Measurements from ENCODE around the gene CACNA1G.
A peak's percentile ranks its signal among the peaks of the same experiment; 100 is the strongest.

Gene CACNA1G

DNA sequence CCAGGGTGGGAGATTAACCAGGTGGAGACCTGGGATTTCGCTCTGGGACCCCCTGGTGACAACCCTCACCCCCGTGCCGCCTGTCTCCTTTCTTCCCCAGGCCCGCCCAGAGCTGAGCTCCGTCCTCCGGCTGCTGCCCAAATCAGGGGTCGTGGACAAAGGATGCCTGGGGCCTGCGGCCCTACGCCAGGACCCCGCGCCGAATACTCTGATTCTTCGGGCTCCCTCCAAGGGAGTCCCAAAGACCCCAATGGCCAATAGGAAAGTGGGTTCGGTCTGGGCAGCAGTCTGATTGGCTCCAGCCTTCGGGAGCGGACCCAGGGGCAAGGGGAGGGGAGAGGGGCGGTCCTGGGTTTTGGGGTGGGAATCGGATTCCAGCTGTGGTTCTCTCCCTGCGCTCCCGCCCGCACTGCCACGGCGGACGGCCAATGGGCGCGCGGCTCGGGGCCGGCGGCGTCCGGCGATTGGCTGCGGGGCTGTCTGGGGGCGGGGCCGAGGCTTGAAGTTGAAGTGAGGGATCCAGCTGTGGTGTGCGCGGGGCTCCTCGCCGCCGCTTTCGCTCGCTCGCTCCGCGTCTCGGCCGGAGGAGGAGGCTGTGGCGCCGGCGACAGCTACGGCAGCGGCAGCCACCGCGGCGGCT, at the start of gene CACNA1G:
Gene CACNA1G (plus strand): TSS at position 531 of the 640 bp plus-strand sequence. CDS start 745 bp downstream, outside the sequence.
- H3K4me1 ChIP-seq (ENCODE audit: insufficient read depth, low read length), result peaks cover 13% of the 10 kb centered on the region; the same call in 1 of the 2 replicates
- H3K9me3 ChIP-seq (ENCODE audit: insufficient read depth, low read depth, low read length), result no peaks in the 10 kb centered on the region
- H3K9ac ChIP-seq (ENCODE audit: low read depth, low read length), result peak within 1 kb of the TSS; percentile 73; the same call in 1 of the 2 replicates
- H3K27me3 ChIP-seq (ENCODE audit: insufficient read depth, low read length), result peaks cover 87% of the 10 kb centered on the region
- no peaks in the 10 kb centered on the region for H3K36me3 ChIP-seq (ENCODE audit: insufficient read depth, low read depth, low read length)
- no peak within 1 kb of the TSS for H3K27ac ChIP-seq (ENCODE audit: low read length)
- H3K4me3 ChIP-seq (ENCODE audit: low read length), result peak within 1 kb of the TSS; percentile 84

DNA sequence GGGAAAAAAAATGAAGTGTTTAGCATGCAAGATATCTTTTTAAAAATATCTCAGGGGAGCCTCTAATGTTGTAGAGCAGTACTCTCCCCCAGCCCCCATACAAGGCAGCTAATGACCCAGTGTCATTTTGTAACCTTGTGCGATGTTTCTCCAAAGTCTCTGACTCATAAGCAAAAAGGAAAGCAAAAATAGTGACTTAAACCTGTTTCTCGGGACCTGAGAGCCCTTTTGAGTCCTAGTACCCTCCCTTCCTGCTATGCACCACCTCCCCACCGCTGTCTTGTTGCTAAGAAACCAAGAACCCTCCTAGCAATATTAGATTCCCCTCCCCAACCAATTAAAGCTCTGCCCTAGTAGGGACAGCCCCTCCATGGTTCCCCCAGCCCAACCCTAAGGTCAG, 49.5 kb upstream of the CACNA1G start:
- no peak overlapping the region for H3K9ac ChIP-seq (ENCODE audit: low read depth, low read length)
- H3K27me3 ChIP-seq (ENCODE audit: insufficient read depth, low read length), result no peaks in the 10 kb centered on the region
- peaks cover 11% of the 10 kb centered on the region; the same call in 1 of the 2 replicates for H3K4me1 ChIP-seq (ENCODE audit: insufficient read depth, low read length)
- H3K27ac ChIP-seq (ENCODE audit: low read length), result no peak overlapping the region
- H3K9me3 ChIP-seq (ENCODE audit: insufficient read depth, low read depth, low read length), result no peaks in the 10 kb centered on the region
- H3K36me3 ChIP-seq (ENCODE audit: insufficient read depth, low read depth, low read length), result no peaks in the 10 kb centered on the region
- H3K4me3 ChIP-seq (ENCODE audit: low read length), result no peak overlapping the region

DNA sequence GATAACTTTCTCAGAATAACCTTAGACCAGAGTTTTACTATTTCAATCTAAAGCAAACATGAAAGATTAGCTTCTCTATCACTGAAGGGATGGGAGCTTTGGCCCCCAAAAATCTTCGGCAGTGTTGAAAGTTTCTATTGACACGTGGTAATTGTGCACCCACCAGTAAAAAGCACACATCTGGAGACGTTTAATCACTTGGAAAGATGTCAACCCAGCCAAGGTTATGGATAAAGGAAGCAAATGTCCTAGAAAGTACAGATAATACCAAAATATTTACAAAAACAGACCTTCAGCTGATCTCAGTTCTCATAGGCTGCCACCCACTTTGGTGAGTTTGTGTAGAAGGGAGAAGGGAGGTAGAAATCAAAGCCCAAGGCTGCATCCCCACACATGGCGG, 47.0 kb upstream of the CACNA1G start:
- Histone ChIP-seq H3K36me3 (ENCODE audit: insufficient read depth, low read depth, low read length) (no peaks in the 10 kb centered on the region), H3K9ac (ENCODE audit: low read depth, low read length) (no peak overlapping the region), H3K27ac (ENCODE audit: low read length) (no peak overlapping the region), H3K4me3 (ENCODE audit: low read length) (no peak overlapping the region), H3K9me3 (ENCODE audit: insufficient read depth, low read depth, low read length) (no peaks in the 10 kb centered on the region), H3K27me3 (ENCODE audit: insufficient read depth, low read length) (no peaks in the 10 kb centered on the region), H3K4me1 (ENCODE audit: insufficient read depth, low read length) (0 out of 2 replicates have a peak, but pooled peaks cover 7% of the 10 kb centered on the region)

DNA sequence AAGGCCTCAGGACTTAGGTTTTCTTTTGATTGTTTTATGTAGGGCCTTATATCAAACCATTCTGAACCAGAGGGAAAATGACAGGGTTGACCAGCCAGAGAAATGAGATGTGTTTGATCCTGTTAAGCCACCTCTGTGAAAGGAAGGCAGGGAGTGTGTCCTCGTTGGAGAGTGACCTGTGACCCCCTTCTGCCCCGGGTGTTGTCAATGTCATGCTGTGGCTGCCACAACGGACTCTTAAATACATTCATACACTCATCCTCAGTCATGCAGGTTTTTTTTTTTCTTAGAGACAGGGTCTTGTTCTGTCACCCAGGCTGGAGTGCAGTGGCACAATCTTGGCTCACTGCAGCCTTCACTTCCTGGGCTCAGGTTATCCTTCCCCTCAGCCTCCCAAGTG, 46.1 kb upstream of the CACNA1G start:
- no peaks in the 10 kb centered on the region for H3K9me3 ChIP-seq (ENCODE audit: insufficient read depth, low read depth, low read length)
- 0 out of 2 replicates have a peak, but pooled peaks cover 3% of the 10 kb centered on the region for H3K4me1 ChIP-seq (ENCODE audit: insufficient read depth, low read length)
- H3K4me3 ChIP-seq (ENCODE audit: low read length), result no peak overlapping the region

DNA sequence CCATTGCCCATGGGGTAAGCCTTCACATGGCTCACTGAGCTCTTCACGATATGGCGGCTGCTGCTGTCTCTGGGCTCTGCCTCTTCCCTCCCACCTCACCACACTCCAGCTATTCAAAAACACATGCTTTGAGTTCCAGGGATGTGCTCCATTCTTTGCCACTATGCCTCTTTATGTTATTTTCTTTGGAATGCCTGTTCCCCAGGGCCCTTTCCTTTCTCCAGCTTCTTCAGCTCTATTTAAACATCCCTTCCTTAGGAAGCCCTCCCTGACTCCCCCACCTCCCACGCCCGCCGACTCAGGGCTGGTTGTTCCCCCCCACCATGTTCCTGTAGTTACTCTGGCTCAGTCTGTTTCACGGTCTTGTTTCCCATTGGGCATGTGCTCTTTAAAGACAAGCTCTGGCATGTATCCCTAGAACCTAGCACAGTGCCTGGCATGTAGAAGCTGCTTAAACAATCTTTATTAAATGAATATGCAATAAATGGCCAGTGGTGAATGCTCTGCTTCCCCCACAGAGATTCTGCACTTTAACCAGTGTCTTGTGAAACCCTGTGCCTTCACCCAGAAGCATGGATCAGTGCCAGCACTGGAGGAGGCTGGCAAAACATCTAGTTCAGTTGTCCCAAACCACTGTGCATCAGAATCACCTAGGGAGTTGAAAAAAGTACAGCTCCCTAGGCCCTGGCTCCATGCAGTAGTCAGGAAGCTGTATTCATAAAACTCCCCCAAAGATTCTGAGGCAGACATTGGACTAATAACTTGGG, 45.4 kb upstream of the CACNA1G start:
- Histone ChIP-seq H3K9me3 (ENCODE audit: insufficient read depth, low read depth, low read length) (no peaks in the 10 kb centered on the region), H3K27ac (ENCODE audit: low read length) (no peak overlapping the region), H3K4me1 (ENCODE audit: insufficient read depth, low read length) (0 out of 2 replicates have a peak, but pooled peaks cover 3% of the 10 kb centered on the region), H3K9ac (ENCODE audit: low read depth, low read length) (no peak overlapping the region), H3K36me3 (ENCODE audit: insufficient read depth, low read depth, low read length) (no peaks in the 10 kb centered on the region), H3K27me3 (ENCODE audit: insufficient read depth, low read length) (no peaks in the 10 kb centered on the region), H3K4me3 (ENCODE audit: low read length) (no peak overlapping the region)

More for the DNA sequence above, 46.1 kb upstream of the CACNA1G start:
- no peaks in the 10 kb centered on the region for H3K27me3 ChIP-seq (ENCODE audit: insufficient read depth, low read length)
- H3K36me3 ChIP-seq (ENCODE audit: insufficient read depth, low read depth, low read length), result no peaks in the 10 kb centered on the region
- no peak overlapping the region for H3K9ac ChIP-seq (ENCODE audit: low read depth, low read length)
- no peak overlapping the region for H3K27ac ChIP-seq (ENCODE audit: low read length)

DNA sequence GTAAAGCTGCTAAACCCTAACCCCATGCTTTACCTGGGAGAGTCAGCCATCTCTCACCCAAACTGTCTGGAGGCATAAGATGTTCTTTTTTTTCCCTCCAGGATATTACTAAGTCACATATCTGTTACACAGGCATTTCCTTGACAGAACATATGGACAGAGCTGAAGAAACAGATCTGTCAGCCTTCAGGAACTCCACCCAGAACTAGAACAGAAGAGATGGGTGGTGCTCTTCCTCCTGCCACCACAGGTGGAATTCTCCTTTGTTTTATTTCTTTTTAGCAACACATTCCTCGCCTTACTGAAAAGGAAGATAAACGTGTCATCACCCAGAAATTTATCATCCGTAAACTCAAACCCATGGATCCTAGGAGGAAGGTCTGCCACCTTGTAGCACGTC, 43.5 kb upstream of the CACNA1G start:
- H3K9me3 ChIP-seq (ENCODE audit: insufficient read depth, low read depth, low read length), result no peaks in the 10 kb centered on the region
- H3K9ac ChIP-seq (ENCODE audit: low read depth, low read length), result no peak overlapping the region
- 0 out of 2 replicates have a peak, but pooled peaks cover 3% of the 10 kb centered on the region for H3K4me1 ChIP-seq (ENCODE audit: insufficient read depth, low read length)
- no peaks in the 10 kb centered on the region for H3K36me3 ChIP-seq (ENCODE audit: insufficient read depth, low read depth, low read length)
- H3K4me3 ChIP-seq (ENCODE audit: low read length), result no peak overlapping the region
- H3K27me3 ChIP-seq (ENCODE audit: insufficient read depth, low read length), result no peaks in the 10 kb centered on the region
- H3K27ac ChIP-seq (ENCODE audit: low read length), result no peak overlapping the region

DNA sequence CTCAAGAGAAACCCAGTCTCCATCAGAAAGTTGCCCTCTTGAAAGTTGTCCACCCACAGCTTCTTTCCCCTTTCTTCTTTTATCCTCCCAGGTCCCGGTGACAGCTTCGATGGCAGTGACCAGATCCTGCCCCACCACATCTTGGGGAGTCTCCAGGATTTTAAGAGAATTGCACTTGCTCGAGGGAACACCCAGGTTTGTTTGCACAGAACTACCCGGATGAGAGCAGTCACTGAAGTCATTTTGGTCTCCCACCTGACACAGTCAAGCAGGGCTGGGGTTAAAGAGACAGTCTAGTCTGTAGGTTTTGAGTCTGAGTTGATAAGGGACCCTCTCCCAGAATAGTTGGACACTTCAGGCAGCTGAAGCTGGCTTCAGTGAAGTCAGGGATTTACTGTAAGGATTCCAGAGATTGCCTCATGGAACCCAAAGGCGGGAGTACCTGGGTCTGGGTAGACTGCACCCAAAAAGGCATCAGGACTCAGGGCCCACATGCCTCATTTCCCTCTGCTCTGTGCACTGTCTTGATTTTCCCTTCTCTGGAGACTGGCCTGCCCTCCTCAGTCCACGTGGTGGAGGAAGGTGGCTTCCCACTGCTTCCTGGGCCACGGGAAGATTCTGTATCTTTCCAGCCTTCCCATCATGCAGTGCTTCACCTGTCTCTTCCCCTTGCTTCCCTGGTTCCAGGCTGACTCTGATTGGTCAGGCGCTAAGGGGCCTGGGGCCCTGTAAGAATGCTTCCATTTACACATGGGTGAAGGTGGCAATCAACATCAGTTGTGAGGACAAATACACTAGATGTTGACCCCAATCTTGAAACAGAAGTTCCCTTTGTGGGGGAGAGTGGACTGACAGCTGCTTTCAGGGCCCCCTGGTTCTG, 42.8 kb upstream of the CACNA1G start:
- Histone ChIP-seq H3K4me1 (ENCODE audit: insufficient read depth, low read length) (0 out of 2 replicates have a peak, but pooled peaks cover 3% of the 10 kb centered on the region), H3K36me3 (ENCODE audit: insufficient read depth, low read depth, low read length) (no peaks in the 10 kb centered on the region), H3K9ac (ENCODE audit: low read depth, low read length) (no peak overlapping the region), H3K27me3 (ENCODE audit: insufficient read depth, low read length) (no peaks in the 10 kb centered on the region), H3K9me3 (ENCODE audit: insufficient read depth, low read depth, low read length) (no peaks in the 10 kb centered on the region), H3K4me3 (ENCODE audit: low read length) (no peak overlapping the region), H3K27ac (ENCODE audit: low read length) (no peak overlapping the region)

DNA sequence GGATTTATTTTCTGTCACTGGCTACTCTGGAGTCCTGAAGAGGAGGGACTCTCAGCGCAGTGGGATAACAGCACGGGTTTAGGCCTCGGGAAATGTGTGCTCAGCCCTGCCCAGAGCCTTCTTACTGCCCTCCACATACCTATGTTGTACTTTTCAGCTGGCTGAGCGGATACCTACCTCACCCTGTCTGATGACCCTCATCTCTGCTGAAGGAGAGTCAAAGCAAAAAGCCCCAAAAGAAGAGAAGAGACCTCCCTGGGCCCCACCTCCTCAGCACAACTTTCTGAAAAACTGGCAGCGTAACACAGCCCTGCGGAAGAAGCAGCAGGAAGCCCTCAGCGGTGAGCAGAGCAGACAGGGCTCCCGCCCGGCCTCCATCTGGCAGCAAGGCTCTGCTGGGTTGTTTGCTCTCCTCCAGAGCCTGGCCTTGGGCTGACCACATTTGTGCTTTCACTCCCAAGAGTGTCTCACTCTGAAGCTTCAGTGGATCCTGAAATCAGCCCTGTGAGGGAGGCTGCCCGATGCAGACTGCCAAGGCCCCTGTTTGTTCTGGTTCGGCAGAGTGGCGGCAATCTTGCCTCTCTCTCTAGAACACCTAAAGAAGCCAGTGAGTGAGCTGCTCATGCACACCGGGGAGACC, 42.0 kb upstream of the CACNA1G start:
- H3K27me3 ChIP-seq (ENCODE audit: insufficient read depth, low read length), result no peaks in the 10 kb centered on the region
- H3K27ac ChIP-seq (ENCODE audit: low read length), result no peak overlapping the region
- no peak overlapping the region for H3K4me3 ChIP-seq (ENCODE audit: low read length)
- H3K36me3 ChIP-seq (ENCODE audit: insufficient read depth, low read depth, low read length), result no peaks in the 10 kb centered on the region
- no peak overlapping the region for H3K9ac ChIP-seq (ENCODE audit: low read depth, low read length)
- H3K4me1 ChIP-seq (ENCODE audit: insufficient read depth, low read length), result 0 out of 2 replicates have a peak, but pooled peaks cover 3% of the 10 kb centered on the region
- H3K9me3 ChIP-seq (ENCODE audit: insufficient read depth, low read depth, low read length), result no peaks in the 10 kb centered on the region

DNA sequence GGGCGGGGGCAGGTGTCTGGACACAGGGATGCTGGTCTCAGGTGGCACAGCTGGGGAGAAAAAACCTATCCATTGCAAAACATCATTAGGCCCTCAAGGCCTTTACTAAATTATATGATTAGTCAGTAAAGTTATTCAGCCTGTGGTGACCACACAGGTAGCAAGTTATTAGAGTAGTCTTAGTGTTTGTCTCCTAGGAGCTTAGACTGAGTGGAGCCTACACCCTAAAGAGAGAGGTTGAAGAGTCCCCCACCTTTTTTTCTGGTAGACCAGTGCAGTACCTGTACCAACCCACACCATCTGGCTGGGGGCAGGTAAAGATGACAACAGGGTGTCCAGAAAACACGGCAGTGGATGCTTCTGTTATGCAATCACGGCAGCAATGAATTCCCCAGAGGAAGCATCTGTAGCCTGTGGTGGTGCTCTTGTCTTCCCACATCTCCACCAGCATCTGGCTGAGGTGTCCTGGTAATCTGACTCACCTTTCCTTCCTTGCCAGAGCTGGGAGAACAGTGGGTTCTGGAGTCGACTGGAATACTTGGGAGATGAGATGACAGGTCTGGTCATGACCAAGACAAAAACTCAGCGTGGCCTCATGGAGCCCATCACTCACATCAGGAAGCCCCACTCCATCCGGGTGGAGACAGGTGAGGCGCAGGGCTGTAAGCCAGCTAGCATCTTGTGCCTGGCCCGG, 41.2 kb upstream of the CACNA1G start:
- Histone ChIP-seq H3K9me3 (ENCODE audit: insufficient read depth, low read depth, low read length) (no peaks in the 10 kb centered on the region), H3K36me3 (ENCODE audit: insufficient read depth, low read depth, low read length) (no peaks in the 10 kb centered on the region), H3K4me3 (ENCODE audit: low read length) (no peak overlapping the region), H3K27me3 (ENCODE audit: insufficient read depth, low read length) (no peaks in the 10 kb centered on the region), H3K4me1 (ENCODE audit: insufficient read depth, low read length) (0 out of 2 replicates have a peak, but pooled peaks cover 3% of the 10 kb centered on the region), H3K27ac (ENCODE audit: low read length) (no peak overlapping the region), H3K9ac (ENCODE audit: low read depth, low read length) (no peak overlapping the region)

DNA sequence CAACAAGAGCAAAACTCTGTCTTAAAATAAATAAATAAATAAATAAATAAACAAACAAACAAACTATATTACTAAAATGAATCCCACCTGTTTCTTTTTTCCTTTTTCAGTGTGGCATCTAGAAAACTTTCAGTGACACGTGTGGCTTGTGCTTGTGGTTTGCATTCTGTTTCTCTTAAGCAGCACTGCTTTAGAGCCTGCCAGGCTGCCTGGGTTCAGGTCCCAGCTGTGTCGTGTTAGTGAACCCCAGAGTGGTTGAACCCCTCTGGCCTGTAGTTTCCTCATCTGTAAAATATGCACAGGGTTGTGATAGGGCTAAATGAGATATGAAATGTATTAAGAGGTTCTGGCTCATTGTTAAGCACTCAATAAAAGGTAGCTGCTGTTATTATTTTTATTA, 40.0 kb upstream of the CACNA1G start:
- Histone ChIP-seq H3K36me3 (ENCODE audit: insufficient read depth, low read depth, low read length) (no peaks in the 10 kb centered on the region), H3K27ac (ENCODE audit: low read length) (no peak overlapping the region), H3K9me3 (ENCODE audit: insufficient read depth, low read depth, low read length) (no peaks in the 10 kb centered on the region), H3K4me1 (ENCODE audit: insufficient read depth, low read length) (no peaks in the 10 kb centered on the region), H3K4me3 (ENCODE audit: low read length) (no peak overlapping the region), H3K9ac (ENCODE audit: low read depth, low read length) (no peak overlapping the region), H3K27me3 (ENCODE audit: insufficient read depth, low read length) (no peaks in the 10 kb centered on the region)

Measured in iPS-20b (cell line).